HG03280 (cell line): ENCODE results near the gene PRR20A.
"Not testable (repeated sequence)": the region's sequence is repeated elsewhere in the genome, so short reads cannot be mapped to it uniquely, and the experiment has no call there.

Source experiments
- ATAC-seq: cut with Tn5 transposase; IDR thresholded peaks from one replicate; pipeline ENCODE4 v1.9.1; 2021; ENCODE audit warnings: mild to moderate bottlenecking, moderate library complexity; ENCODE audit not compliant: unreplicated experiment

PRR20A gene

GRCh38 chr13:57140235-57140968 lies at the start of gene PRR20A:
Gene PRR20A, plus strand, starts transcription at chr13:57140918. Its CDS starts 387 bp downstream, at chr13:57141305.
- not testable (repeated sequence) for ATAC-seq

- ATAC-seq, result no peak
Observed at GRCh38 chr13:57114945-57115344, 25.8 kb upstream of the PRR20A start.

GRCh38 chr13:57123681-57124080 lies 17.0 kb upstream of the PRR20A start:
- no peak for ATAC-seq

GRCh38 chr13:57128909-57129308 lies 11.8 kb upstream of the PRR20A start:
- ATAC-seq, result no peak

GRCh38 chr13:57136093-57136492 lies 4.6 kb upstream of the PRR20A start:
- no peak for ATAC-seq

- no peak for ATAC-seq
Observed at GRCh38 chr13:57137585-57137984, 3.1 kb upstream of the PRR20A start.

- no peak for ATAC-seq
Observed at GRCh38 chr13:57138988-57139387, 1.7 kb upstream of the PRR20A start.

GRCh38 chr13:57139781-57140180 lies 937 bp upstream of the PRR20A start:
- not testable (repeated sequence) for ATAC-seq

GRCh38 chr13:57147188-57147587 lies 6.5 kb downstream of the PRR20A start, which contains the start of gene PRR20B:
Gene PRR20B, plus strand, starts transcription at chr13:57147488. Its CDS starts 387 bp downstream, at chr13:57147875.
- ATAC-seq, result not testable (repeated sequence)

- ATAC-seq, result not testable (repeated sequence)
Observed at GRCh38 chr13:57148106-57148505, 7.4 kb downstream of the PRR20A start.

GRCh38 chr13:57153761-57154160 lies 13.0 kb downstream of the PRR20A start, which contains the start of gene PRR20C:
Gene PRR20C, plus strand, starts transcription at chr13:57154061. Its CDS starts 387 bp downstream, at chr13:57154448.
- ATAC-seq, result not testable (repeated sequence)

GRCh38 chr13:57160332-57160731 lies 19.6 kb downstream of the PRR20A start, which contains the start of gene PRR20D:
Gene PRR20D, plus strand, starts transcription at chr13:57160632. Its CDS starts 387 bp downstream, at chr13:57161019.
- not testable (repeated sequence) for ATAC-seq

- ATAC-seq, result not testable (repeated sequence)
Observed at GRCh38 chr13:57166897-57167296, 26.2 kb downstream of the PRR20A start, which contains the start of gene PRR20E. Gene PRR20E, plus strand, starts transcription at chr13:57167197. Its CDS starts 387 bp downstream, at chr13:57167584.

GRCh38 chr13:57191667-57192066 lies 50.9 kb downstream of the PRR20A start:
- no peak for ATAC-seq
